ENCODE measurements around the gene ZBTB46. TPM values are rescaled to one million over a fixed set of nuclear protein-coding genes. Genes with fewer than 3 reads are reported as not detected.
"Not testable (repeated sequence)": the region's sequence is repeated elsewhere in the genome, so short reads cannot be mapped to it uniquely, and the experiment has no call there.

ZBTB46 gene
- total and polyA plus RNA-seq, 9 donors: 4.1 to 55.1 (median 34.7) TPM

- intact Hi-C loops (cut with DNase I): no loop called here
- peaks cover 2% of the 10 kb centered on the region for H3K4me1 ChIP-seq (ENCODE audit: insufficient read depth)
- no peak overlapping the region for H3K4me3 ChIP-seq
- no peak overlapping the region for H3K27ac ChIP-seq
- TF ChIP-seq POLR2A (IDR thresholded peaks at IDR 0.05) (no peak), EP300 (IDR thresholded peaks at IDR 0.05) (no peak)
- TF ChIP-seq, protein P1, sequence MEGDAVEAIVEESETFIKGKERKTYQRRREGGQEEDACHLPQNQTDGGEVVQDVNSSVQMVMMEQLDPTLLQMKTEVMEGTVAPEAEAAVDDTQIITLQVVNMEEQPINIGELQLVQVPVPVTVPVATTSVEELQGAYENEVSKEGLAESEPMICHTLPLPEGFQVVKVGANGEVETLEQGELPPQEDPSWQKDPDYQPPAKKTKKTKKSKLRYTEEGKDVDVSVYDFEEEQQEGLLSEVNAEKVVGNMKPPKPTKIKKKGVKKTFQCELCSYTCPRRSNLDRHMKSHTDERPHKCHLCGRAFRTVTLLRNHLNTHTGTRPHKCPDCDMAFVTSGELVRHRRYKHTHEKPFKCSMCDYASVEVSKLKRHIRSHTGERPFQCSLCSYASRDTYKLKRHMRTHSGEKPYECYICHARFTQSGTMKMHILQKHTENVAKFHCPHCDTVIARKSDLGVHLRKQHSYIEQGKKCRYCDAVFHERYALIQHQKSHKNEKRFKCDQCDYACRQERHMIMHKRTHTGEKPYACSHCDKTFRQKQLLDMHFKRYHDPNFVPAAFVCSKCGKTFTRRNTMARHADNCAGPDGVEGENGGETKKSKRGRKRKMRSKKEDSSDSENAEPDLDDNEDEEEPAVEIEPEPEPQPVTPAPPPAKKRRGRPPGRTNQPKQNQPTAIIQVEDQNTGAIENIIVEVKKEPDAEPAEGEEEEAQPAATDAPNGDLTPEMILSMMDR (IDR thresholded peaks at IDR 0.05): no peak
- no peak for DNase-seq
- no peaks in the 10 kb centered on the region for H3K9me3 ChIP-seq
- H3K36me3 ChIP-seq: no peaks in the 10 kb centered on the region
- WGBS, 3 donors: 86 to 87% (median 86%) methylated on average over 8 of the region's 8 CpGs
- H3K27me3 ChIP-seq: no peaks in the 10 kb centered on the region
Measured at GRCh38 chr20:63804308-63804636, 26.8 kb downstream of the ZBTB46 start.

- 92 to 94% (median 92%) methylated on average over 51 of the region's 51 CpGs for WGBS, 3 donors
- H3K4me1 ChIP-seq (ENCODE audit: insufficient read depth): no peaks in the 10 kb centered on the region
- no peak for DNase-seq
- TF ChIP-seq, protein P1 (IDR thresholded peaks at IDR 0.05): no peak
- no peak for TF ChIP-seq EP300 (IDR thresholded peaks at IDR 0.05)
- no peak for TF ChIP-seq POLR2A (IDR thresholded peaks at IDR 0.05)
- no peak overlapping the region for H3K27ac ChIP-seq
- no peaks in the 10 kb centered on the region for H3K9me3 ChIP-seq
- no peak overlapping the region for H3K4me3 ChIP-seq
- H3K27me3 ChIP-seq: no peaks in the 10 kb centered on the region
- intact Hi-C loops (cut with DNase I): no loop called here
- H3K36me3 ChIP-seq: no peaks in the 10 kb centered on the region
Measured at GRCh38 chr20:63802469-63803240, 28.4 kb downstream of the ZBTB46 start.

- H3K36me3 ChIP-seq; H3K4me3 ChIP-seq; H3K27ac ChIP-seq; H3K4me1 ChIP-seq (ENCODE audit: insufficient read depth); H3K9me3 ChIP-seq; DNase-seq; intact Hi-C loops (cut with DNase I); H3K27me3 ChIP-seq: not testable (repeated sequence)
- WGBS, 3 donors: 93 to 99% (median 97%) methylated on average over 2 of the region's 2 CpGs
Measured at GRCh38 chr20:63801174-63801573, 29.9 kb downstream of the ZBTB46 start.

GRCh38 chr20:63800411-63800810 is 30.7 kb downstream of the ZBTB46 start:
- DNase-seq; H3K4me3 ChIP-seq; intact Hi-C loops (cut with DNase I); H3K9me3 ChIP-seq; H3K27me3 ChIP-seq; H3K4me1 ChIP-seq (ENCODE audit: insufficient read depth); H3K27ac ChIP-seq; H3K36me3 ChIP-seq: not testable (repeated sequence)
- 74 to 87% (median 85%) methylated on average over 20 to 27 of the region's 27 CpGs for WGBS, 3 donors

DNA sequence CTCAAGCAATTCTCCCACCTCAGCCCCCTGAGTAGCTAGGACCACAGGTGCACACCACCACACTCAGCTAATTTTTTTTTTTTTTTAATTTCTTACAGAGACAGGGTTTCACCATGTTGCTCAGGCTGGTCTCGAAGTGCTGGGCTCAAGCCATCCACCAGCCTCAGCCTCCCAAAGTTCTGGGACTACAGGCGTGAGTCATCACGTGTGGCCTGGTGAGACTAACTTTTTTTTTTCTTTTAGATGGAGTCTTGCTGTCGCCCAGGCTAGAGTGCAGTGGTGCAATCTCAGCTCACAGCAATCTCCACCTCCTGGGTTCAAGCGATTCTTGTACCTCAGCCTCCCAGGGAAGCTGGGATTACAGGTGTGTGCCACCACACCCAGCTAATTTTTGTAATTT is 31.9 kb downstream of the ZBTB46 start:
- DNase-seq; H3K27ac ChIP-seq; H3K9me3 ChIP-seq; H3K27me3 ChIP-seq; H3K36me3 ChIP-seq; H3K4me3 ChIP-seq; H3K4me1 ChIP-seq (ENCODE audit: insufficient read depth); intact Hi-C loops (cut with DNase I): not testable (repeated sequence)
- 66 to 78% (median 75%) methylated on average over 5 of the region's 5 CpGs for WGBS, 3 donors

- DNase-seq; H3K9me3 ChIP-seq; H3K36me3 ChIP-seq; H3K27me3 ChIP-seq; H3K27ac ChIP-seq; intact Hi-C loops (cut with DNase I); H3K4me1 ChIP-seq (ENCODE audit: insufficient read depth); H3K4me3 ChIP-seq: not testable (repeated sequence)
- 78 to 86% (median 78%) methylated on average over 3 of the region's 3 CpGs for WGBS, 3 donors
Measured at GRCh38 chr20:63797175-63797574, 33.9 kb downstream of the ZBTB46 start.
